GM21390 (cell line): Measurements from ENCODE around the gene FCN1.
"Not testable (repeated sequence)": the region's sequence is repeated elsewhere in the genome, so short reads cannot be mapped to it uniquely, and the experiment has no call there.

ENCODE experiments used
- ATAC-seq: cut with Tn5 transposase; IDR thresholded peaks from one replicate; pipeline ENCODE4 v1.9.1; 2021; ENCODE audit not compliant: unreplicated experiment

FCN1 gene

DNA sequence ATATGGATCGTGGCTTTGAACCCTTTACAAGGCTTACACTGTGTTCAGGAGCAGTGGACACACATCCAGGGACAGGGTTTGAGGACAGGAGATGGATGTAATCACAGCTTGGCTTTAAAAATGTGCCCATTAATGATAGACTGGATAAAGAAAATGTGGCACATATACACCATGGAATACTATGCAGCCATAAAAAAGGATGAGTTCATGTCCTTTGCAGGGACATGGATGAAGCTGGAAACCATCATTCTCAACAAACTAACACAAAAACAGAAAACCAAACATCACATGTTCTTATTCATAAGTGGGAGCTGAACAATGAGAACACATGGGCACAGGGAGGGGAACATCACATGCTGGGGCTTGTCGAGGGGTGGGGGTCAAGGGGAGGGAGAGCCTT is 60.3 kb downstream of the FCN1 start:
- ATAC-seq: not testable (repeated sequence)

DNA sequence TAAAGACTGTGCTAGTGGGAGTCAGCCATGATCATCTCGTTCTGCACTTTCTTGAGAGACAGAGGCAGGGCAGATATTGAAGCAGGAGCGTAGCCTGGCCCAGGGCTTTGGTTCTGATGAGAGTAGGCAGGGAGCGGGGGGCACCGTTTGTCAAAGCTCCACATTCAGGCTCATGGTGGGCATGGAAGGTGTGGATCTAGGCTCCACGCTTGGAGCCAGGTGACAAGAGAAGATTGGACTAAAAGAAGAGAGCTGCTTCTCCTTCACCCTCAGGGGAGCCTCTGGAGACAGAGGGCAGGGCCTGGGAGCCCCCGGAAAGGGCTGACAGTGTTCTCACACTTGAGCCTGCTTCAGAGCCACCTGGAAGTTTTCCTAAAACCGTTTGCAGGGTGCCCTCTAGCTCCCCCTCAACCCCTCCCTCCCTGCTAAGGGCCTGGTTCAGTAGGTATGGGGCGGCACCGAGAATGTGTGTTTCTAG is 61.8 kb downstream of the FCN1 start:
- ATAC-seq: no peak
